ENCODE results near the gene BICDL2.
A peak's percentile ranks its signal among the peaks of the same experiment; 100 is the strongest.

Gene BICDL2

GRCh38 chr16:3023669-3024478 lies 12.9 kb downstream of the BICDL2 start, which contains the start of the genes HCFC1R1 and THOC6:
HCFC1R1 (minus strand) TSS chr16:3023942; CDS start chr16:3023941, 1 bp downstream.
THOC6 (plus strand) TSS chr16:3024035; CDS start chr16:3024327, 292 bp downstream.
- TF ChIP-seq ZC3H10 (CRISPR knock-in tag; IDR thresholded peaks at IDR 0.05) (no peak), RARB (CRISPR knock-in tag; IDR thresholded peaks at IDR 0.05) (no peak), ZFP30 (CRISPR knock-in tag; IDR thresholded peaks at IDR 0.05) (0 out of 2 replicates have a peak, but pooled peaks have one; percentile 4), GLIS3 (CRISPR knock-in tag; IDR thresholded peaks at IDR 0.05) (peak; percentile 98), ARNTL (CRISPR knock-in tag; IDR thresholded peaks at IDR 0.05; ENCODE audit: borderline replicate concordance, low read depth) (no peak), ESRRG (CRISPR knock-in tag; IDR thresholded peaks at IDR 0.05) (peak; percentile 31; the same call in 1 of the 2 replicates), ZNF8 (CRISPR knock-in tag; IDR thresholded peaks at IDR 0.05) (peak; percentile 8; the same call in 1 of the 2 replicates), CSRNP3 (CRISPR knock-in tag; IDR thresholded peaks at IDR 0.05) (0 out of 2 replicates have a peak, but pooled peaks have one; percentile 49), ZFP3 (CRISPR knock-in tag; IDR thresholded peaks at IDR 0.05) (no peak), TOX (CRISPR knock-in tag; IDR thresholded peaks at IDR 0.05; ENCODE audit: borderline replicate concordance) (peak; percentile 49; the same call in 1 of the 2 replicates), CSDC2 (CRISPR knock-in tag; IDR thresholded peaks at IDR 0.05) (peak; percentile 75; the same call in 1 of the 2 replicates), CREB5 (CRISPR knock-in tag; IDR thresholded peaks at IDR 0.05; ENCODE audit: low read depth) (peak; percentile 59), TSHZ2 (CRISPR knock-in tag; IDR thresholded peaks at IDR 0.05) (peak; percentile 19; the same call in 1 of the 2 replicates), POU6F1 (CRISPR knock-in tag; IDR thresholded peaks at IDR 0.05; ENCODE audit: borderline replicate concordance, low read depth) (0 out of 2 replicates have a peak, but pooled peaks have one; percentile 28), OSR1 (CRISPR knock-in tag; IDR thresholded peaks at IDR 0.05) (no peak), PATZ1 (CRISPR knock-in tag; IDR thresholded peaks at IDR 0.05; ENCODE audit: borderline replicate concordance) (peak; percentile 92), ISL1 (CRISPR knock-in tag; IDR thresholded peaks at IDR 0.05) (no peak), ZNF565 (CRISPR knock-in tag; conservative IDR thresholded peaks at IDR 0.05; ENCODE audit: low read depth) (0 out of 2 replicates have a peak, but pooled peaks have one; percentile 20), BACH2 (CRISPR knock-in tag; IDR thresholded peaks at IDR 0.05; ENCODE audit: borderline replicate concordance) (no peak), PPARA (CRISPR knock-in tag; IDR thresholded peaks at IDR 0.05; ENCODE audit: borderline replicate concordance) (no peak), TCF4 (CRISPR knock-in tag; IDR thresholded peaks at IDR 0.05; ENCODE audit: borderline replicate concordance) (no peak; the same call in 1 of the 2 replicates), SNAI2 (CRISPR knock-in tag; IDR thresholded peaks at IDR 0.05) (peak; percentile 67; the same call in 1 of the 2 replicates)
- peak; percentile 64 for ATAC-seq

- TF ChIP-seq ZNF565 (CRISPR knock-in tag; conservative IDR thresholded peaks at IDR 0.05; ENCODE audit: low read depth) (0 out of 2 replicates have a peak, but pooled peaks have one; percentile 31), PATZ1 (CRISPR knock-in tag; IDR thresholded peaks at IDR 0.05; ENCODE audit: borderline replicate concordance) (no peak), GLIS3 (CRISPR knock-in tag; IDR thresholded peaks at IDR 0.05) (peak; percentile 4; the same call in 1 of the 2 replicates), CREB5 (CRISPR knock-in tag; IDR thresholded peaks at IDR 0.05; ENCODE audit: low read depth) (no peak), TOX (CRISPR knock-in tag; IDR thresholded peaks at IDR 0.05; ENCODE audit: borderline replicate concordance) (no peak)
- no peak for ATAC-seq
Observed at GRCh38 chr16:3023415-3023668, 13.4 kb downstream of the BICDL2 start.

Measured in SK-N-SH treated with all-trans-retinoic acid at 6 μM for 48 hours (cell line).